WI38 (cell line): Measurements from ENCODE around the gene SELENOW.

Source experiments
- H3K4me3 ChIP-seq: 2 replicates; pipeline ENCODE4 v1.5.1; 2011; ENCODE audit warnings: low read depth, mild to moderate bottlenecking, control low read depth, low read length
- TF ChIP-seq, protein P1 (sequence below): IDR thresholded peaks from 2 replicates; pipeline ENCODE4 v1.5.1; 2012; ENCODE audit warnings: low read depth, mild to moderate bottlenecking, control low read depth, low read length

The SELENOW gene

GRCh38 chr19:47752440-47753211 is 25.9 kb upstream of the SELENOW start:
- TF ChIP-seq, protein P1, sequence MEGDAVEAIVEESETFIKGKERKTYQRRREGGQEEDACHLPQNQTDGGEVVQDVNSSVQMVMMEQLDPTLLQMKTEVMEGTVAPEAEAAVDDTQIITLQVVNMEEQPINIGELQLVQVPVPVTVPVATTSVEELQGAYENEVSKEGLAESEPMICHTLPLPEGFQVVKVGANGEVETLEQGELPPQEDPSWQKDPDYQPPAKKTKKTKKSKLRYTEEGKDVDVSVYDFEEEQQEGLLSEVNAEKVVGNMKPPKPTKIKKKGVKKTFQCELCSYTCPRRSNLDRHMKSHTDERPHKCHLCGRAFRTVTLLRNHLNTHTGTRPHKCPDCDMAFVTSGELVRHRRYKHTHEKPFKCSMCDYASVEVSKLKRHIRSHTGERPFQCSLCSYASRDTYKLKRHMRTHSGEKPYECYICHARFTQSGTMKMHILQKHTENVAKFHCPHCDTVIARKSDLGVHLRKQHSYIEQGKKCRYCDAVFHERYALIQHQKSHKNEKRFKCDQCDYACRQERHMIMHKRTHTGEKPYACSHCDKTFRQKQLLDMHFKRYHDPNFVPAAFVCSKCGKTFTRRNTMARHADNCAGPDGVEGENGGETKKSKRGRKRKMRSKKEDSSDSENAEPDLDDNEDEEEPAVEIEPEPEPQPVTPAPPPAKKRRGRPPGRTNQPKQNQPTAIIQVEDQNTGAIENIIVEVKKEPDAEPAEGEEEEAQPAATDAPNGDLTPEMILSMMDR: no peak
- H3K4me3 ChIP-seq: no peak overlapping the region

DNA sequence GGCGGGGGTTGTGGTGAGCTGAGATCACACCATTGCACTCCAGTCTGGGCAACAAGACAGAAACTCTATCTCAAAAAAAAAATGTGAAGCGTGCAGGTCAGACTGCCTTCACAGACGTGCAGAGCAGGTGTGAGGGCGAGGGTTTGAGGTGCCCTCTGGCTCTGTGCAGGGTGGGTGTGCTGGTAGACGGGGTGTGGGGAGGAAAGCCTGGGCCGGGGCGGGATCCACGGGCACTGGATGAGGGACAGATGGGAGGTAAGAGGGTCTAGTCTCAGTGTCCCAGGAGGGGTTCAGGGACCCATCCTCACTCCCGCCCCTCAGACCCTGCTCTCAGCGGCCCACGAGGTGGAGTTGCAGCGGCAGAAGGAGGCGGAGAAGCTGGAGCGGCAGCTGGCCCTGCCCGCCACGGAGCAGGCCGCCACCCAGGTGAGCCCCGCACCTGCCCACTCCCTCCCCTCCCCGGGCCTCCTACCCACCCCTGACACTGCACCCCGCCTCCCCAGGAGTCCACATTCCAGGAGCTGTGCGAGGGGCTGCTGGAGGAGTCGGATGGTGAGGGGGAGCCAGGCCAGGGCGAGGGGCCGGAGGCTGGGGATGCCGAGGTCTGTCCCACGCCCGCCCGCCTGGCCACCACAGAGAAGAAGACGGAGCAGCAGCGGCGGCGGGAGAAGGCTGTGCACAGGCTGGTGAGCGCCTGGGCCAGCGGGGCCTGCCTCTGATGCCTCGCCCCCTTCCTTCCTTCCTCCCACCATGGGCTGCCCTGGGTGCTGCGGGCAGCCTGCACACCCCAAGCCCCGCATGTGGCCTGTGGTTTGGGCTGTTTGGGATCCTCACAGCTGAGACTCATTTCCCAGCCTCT is 24.1 kb upstream of the SELENOW start:
- no peak overlapping the region for H3K4me3 ChIP-seq
- TF ChIP-seq, protein P1: no peak

DNA sequence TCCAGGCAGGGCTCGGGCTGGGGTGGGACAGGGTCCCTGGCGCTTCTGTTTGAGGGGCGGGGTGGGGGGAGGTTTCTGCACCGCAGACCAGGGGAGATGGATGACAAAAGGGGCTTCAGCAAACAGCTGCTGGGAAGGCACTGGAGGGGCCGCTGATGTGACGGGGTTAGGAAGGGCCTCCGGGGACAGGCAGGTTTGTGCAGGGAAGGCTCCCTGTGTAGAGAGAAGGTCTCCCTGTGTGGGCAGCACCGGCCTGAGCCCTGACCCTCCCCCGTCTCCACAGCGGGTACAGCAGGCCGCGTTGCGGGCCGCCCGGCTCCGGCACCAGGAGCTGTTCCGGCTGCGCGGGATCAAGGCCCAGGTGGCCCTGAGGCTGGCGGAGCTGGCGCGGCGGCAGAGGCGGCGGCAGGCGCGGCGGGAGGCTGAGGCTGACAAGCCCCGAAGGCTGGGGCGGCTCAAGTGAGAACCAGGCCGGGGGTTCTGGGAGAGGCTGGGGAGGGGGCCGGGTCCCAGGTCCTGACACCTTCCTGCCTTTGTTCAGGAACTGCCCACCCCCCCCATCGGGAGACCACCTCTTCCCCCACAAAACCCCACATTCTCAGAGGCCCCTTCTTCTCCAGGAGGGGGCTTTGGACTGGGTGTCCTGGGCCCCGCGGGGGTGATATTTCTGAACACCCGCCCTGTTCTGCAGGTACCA is 23.3 kb upstream of the SELENOW start:
- TF ChIP-seq, protein P1: no peak

GRCh38 chr19:47755762-47756626 is 22.5 kb upstream of the SELENOW start:
- TF ChIP-seq, protein P1: no peak
- H3K4me3 ChIP-seq: no peak overlapping the region

More for the DNA sequence above, 23.3 kb upstream of the SELENOW start:
- no peak overlapping the region for H3K4me3 ChIP-seq

DNA sequence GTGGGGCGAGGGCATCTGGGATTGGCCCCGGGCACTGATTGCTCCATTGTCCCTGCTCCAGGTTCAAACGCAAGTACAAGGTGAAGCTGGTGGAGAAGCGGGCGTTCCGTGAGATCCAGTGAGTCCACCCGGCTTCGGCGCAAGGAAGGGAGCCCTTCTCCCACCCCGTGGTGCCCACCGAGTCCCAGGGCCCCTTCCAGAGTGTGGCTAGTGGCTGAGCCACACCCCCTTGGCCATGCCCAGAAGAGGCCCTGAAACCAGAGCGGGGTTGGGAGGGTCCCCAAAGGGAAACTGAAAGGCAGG is 21.9 kb upstream of the SELENOW start:
- TF ChIP-seq, protein P1: no peak
- no peak overlapping the region for H3K4me3 ChIP-seq

- TF ChIP-seq, protein P1: no peak
- H3K4me3 ChIP-seq: no peak overlapping the region
Measured at GRCh38 chr19:47756953-47757608, 21.4 kb upstream of the SELENOW start.
